ENCODE data around the gene GZMM.

- TF ChIP-seq, protein P1, sequence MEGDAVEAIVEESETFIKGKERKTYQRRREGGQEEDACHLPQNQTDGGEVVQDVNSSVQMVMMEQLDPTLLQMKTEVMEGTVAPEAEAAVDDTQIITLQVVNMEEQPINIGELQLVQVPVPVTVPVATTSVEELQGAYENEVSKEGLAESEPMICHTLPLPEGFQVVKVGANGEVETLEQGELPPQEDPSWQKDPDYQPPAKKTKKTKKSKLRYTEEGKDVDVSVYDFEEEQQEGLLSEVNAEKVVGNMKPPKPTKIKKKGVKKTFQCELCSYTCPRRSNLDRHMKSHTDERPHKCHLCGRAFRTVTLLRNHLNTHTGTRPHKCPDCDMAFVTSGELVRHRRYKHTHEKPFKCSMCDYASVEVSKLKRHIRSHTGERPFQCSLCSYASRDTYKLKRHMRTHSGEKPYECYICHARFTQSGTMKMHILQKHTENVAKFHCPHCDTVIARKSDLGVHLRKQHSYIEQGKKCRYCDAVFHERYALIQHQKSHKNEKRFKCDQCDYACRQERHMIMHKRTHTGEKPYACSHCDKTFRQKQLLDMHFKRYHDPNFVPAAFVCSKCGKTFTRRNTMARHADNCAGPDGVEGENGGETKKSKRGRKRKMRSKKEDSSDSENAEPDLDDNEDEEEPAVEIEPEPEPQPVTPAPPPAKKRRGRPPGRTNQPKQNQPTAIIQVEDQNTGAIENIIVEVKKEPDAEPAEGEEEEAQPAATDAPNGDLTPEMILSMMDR (IDR thresholded peaks at IDR 0.05) = no peak
- TF ChIP-seq POLR2A (IDR thresholded peaks at IDR 0.05) = no peak
Observed at GRCh38 chr19:560121-560520, 16.3 kb downstream of the GZMM start.

All from right lobe of liver (tissue), 4 donors.